ENCODE measurements around the gene GABRB3.

DNA sequence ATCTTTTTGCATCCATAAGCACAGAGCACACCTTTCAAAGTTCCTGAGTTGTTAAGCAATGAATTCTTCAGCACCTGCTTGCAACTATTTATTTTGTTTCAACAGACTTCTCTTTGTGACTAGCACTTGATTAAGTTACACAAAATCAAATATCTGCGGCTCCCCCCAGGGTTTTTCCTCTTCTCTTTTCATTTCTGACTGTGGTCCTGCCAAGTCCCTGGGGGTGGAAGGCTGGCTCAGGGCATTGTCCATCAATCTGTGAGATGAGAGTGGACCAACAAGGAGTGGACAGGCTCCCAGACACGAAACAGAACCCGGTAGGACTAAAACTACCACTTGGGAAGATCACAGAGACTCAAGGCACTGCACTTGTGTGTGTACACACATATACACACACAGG, 96.8 kb downstream of the GABRB3 start:
- TF ChIP-seq POLR2AphosphoS5 (IDR thresholded peaks at IDR 0.05), result no peak
- TF ChIP-seq, protein P1, sequence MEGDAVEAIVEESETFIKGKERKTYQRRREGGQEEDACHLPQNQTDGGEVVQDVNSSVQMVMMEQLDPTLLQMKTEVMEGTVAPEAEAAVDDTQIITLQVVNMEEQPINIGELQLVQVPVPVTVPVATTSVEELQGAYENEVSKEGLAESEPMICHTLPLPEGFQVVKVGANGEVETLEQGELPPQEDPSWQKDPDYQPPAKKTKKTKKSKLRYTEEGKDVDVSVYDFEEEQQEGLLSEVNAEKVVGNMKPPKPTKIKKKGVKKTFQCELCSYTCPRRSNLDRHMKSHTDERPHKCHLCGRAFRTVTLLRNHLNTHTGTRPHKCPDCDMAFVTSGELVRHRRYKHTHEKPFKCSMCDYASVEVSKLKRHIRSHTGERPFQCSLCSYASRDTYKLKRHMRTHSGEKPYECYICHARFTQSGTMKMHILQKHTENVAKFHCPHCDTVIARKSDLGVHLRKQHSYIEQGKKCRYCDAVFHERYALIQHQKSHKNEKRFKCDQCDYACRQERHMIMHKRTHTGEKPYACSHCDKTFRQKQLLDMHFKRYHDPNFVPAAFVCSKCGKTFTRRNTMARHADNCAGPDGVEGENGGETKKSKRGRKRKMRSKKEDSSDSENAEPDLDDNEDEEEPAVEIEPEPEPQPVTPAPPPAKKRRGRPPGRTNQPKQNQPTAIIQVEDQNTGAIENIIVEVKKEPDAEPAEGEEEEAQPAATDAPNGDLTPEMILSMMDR (IDR thresholded peaks at IDR 0.05 in 8 of 11, conservative IDR thresholded peaks at IDR 0.05 in 3 of 11), result no peak

Measured in spleen (tissue), 7 donors.